ENCODE data around the gene TFDP1.

Gene TFDP1

DNA sequence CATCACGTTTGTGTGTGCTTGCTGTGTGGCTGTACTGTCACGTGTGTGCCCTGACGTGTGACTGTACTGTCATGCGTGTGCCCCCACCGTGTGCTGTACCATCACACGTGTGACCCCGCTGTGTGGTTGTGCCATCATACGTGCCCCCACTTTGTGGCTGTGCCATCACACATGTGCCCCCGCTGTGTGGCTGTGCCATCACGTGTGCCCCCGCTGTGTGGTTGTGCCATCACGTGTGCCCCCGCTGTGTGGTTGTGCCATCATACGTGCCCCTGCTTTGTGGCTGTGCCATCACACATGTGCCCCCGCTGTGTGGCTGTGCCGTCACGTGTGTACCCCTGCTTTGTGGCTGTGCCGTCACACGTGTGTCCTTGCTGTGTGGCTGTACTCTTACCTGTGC lies 25.7 kb downstream of the TFDP1 start:
- no peak overlapping the region for H3K4me3 ChIP-seq (ENCODE audit: low read length)
- TF ChIP-seq, protein P1, sequence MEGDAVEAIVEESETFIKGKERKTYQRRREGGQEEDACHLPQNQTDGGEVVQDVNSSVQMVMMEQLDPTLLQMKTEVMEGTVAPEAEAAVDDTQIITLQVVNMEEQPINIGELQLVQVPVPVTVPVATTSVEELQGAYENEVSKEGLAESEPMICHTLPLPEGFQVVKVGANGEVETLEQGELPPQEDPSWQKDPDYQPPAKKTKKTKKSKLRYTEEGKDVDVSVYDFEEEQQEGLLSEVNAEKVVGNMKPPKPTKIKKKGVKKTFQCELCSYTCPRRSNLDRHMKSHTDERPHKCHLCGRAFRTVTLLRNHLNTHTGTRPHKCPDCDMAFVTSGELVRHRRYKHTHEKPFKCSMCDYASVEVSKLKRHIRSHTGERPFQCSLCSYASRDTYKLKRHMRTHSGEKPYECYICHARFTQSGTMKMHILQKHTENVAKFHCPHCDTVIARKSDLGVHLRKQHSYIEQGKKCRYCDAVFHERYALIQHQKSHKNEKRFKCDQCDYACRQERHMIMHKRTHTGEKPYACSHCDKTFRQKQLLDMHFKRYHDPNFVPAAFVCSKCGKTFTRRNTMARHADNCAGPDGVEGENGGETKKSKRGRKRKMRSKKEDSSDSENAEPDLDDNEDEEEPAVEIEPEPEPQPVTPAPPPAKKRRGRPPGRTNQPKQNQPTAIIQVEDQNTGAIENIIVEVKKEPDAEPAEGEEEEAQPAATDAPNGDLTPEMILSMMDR (conservative IDR thresholded peaks at IDR 0.05; ENCODE audit: low read depth, low read length): no peak
- no peak for DNase-seq (ENCODE audit: low read depth)

DNA sequence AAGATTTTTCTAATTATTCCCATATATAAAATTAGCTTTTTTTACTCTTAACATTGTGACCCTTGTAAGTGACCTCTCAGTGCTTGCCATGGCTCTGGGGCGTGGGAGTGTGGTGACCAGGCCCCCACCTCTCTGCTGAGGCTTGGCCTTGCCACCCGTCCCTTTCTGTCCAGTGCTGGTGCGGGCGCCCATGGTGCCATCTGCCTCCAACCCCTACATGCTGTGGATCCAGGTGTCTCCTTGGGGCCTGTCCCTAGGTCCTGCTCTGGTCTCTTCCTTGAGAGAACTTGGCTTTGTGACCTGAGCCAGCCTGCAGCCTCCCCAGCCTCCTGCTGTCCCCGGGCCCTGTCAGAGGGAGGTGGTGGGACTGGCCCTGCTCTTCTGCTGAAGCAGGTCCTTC lies 27.4 kb downstream of the TFDP1 start:
- TF ChIP-seq, protein P1 (conservative IDR thresholded peaks at IDR 0.05; ENCODE audit: low read depth, low read length): no peak
- no peak for DNase-seq (ENCODE audit: low read depth)
- H3K4me3 ChIP-seq (ENCODE audit: low read length): no peak overlapping the region

DNA sequence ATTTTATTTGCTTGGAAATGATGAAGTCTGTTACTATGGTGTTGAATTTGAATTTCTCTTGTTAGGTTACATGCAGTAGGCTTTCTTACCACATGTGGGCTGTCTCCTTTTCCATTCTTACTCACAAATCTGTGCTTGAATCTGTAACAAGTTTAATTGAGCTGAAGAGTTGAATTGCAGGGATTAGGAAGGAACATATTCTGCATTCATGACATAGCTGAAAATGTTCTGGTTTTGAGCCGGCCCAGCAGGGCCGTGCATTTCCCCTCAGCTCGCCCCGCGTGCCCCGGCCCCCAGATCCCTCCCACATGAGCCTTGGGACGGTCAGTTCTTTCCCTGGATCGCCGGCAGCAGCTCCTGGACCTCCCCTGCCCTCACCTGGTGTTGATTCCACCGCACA lies 28.1 kb downstream of the TFDP1 start:
- TF ChIP-seq, protein P1 (conservative IDR thresholded peaks at IDR 0.05; ENCODE audit: low read depth, low read length): peak; percentile 30
- DNase-seq (ENCODE audit: low read depth): peak; percentile 72
- H3K4me3 ChIP-seq (ENCODE audit: low read length): no peak overlapping the region

DNA sequence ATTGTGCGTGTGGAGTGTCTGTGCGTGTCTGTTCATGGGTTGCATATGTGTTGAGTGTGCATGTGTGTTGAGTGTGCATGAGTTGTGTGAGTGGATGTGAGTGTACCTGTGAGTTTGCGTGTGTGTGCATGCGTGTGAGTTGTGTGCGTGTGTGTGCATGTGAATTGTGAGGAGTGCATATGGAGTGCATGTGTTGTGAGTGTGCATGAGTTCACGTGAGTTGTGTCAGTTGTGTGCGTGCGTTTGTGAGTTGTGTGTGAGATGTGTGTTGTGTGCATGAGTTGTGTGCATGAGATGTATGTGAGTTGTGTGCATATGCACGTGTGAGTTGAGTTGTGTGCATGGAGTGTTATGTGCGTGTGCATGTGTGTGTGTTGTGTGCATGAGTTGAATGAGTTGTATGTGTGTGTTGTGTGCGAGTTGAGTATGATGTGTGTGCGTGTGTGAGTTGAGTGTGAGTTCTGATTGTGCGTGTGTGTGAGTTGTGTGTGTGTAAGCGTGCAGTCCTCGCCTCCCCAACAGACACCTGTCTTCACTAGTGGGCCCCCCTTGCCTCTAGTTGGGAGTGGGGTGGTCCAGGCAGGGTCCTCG lies 29.3 kb downstream of the TFDP1 start:
- DNase-seq (ENCODE audit: low read depth): no peak
- H3K4me3 ChIP-seq (ENCODE audit: low read length): no peak overlapping the region
- TF ChIP-seq, protein P1 (conservative IDR thresholded peaks at IDR 0.05; ENCODE audit: low read depth, low read length): no peak

DNA sequence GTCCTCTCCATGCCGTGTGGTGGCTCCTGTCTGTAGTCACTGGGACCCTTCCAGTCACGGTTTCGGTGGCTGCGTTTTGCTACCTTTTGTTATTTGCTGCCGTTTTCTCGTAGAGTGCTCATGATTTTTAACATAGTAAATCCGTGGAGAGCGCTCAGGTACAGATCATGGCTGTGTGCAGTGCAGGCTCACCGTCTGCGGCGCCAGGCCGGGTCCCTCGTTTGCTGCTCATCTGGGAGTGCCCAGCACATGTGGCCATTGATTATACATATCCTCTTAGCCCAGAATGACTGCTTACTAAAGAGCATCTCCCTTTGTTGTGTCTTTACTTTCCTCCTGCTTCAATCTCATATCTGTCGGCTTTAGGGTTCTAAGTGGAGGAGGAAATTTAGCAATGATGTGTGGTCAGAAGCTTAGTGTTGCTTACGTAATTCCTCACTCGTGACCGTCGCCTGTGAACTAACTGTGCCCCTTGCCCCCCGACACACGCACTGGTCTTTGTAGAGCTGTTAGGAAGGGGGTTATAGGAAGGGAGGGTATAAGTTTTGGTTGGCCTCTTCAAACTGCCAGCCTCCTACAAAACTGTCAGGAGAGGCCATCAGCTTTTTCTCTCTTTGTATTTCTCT lies 31.8 kb downstream of the TFDP1 start:
- TF ChIP-seq, protein P1 (conservative IDR thresholded peaks at IDR 0.05; ENCODE audit: low read depth, low read length): no peak
- DNase-seq (ENCODE audit: low read depth): peak; percentile 77
- H3K4me3 ChIP-seq (ENCODE audit: low read length): no peak overlapping the region

DNA sequence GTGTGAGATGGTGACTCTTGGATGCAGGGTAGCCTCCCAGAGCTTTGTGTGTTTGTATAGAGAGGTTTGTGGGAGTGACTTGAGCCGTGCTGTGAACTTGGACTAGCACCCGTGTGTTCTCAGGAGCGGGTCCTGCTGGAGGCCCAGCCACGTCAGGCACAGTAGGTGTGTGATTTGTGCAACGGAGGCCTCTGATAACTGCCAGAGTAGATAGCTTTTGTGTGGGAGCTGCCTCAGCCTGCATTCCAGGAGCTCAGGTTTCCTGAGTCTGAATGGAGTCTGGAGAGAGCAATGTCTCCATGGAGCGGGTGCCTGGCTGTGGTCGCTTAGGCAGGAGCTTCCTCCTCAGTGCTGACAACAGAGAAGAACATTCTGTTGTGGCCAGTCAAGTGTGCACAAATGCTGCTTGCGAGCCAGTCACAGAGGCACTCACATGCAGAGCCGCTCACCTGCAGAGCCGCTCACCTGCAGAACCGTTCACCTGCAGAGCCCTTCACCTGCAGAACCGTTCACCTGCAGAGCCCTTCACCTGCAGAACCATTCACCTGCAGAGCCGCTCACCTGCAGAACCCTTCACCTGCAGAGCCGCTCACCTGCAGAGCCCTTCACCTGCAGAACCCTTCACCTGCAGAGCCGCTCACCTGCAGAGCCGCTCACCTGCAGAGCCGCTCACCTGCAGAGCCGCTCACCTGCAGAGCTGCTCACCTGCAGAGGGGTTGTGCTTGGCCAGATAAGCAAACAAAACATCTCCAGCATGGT lies 32.6 kb downstream of the TFDP1 start:
- no peak overlapping the region for H3K4me3 ChIP-seq (ENCODE audit: low read length)
- TF ChIP-seq, protein P1 (conservative IDR thresholded peaks at IDR 0.05; ENCODE audit: low read depth, low read length): no peak
- DNase-seq (ENCODE audit: low read depth): peak; percentile 35

Measured in retinal pigment epithelial cell (primary cell).